ENCODE measurements around the gene CNPY4.

The CNPY4 gene

DNA sequence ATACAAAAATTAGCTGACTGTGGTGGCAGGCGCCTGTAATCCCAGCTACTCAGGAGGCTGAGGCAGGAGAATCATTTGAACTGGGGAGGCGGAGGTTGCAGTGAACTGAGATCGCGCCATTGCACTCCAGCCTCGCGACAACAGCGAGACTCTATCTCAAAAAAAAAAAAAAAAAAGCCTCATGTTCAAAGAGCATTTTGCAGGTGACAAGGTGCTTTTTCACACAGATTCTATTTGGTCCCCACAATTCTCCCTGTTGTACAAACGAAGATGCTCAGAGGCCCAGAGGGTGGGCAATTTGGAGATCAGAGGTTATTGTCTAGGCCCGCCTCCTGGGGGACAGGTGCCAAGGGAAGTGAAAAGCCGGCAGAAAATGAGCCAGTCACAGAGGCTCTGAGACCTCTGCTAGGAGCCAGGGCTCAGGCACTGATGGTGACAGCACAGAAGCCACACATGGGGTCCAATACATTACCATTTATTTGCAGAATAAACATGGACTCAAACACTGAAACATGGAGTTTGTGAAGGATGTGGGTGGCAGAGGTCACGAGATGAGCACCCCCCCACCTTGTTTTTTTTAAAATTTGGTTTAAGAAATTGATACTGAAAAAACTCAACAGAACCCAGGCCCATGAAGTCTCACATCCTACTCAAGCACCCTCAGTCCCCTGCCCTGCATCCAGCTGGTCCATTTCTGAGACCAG, 49.9 kb downstream of the CNPY4 start:
- no peak overlapping the region for H3K4me3 ChIP-seq (ENCODE audit: low read depth, low read length)
- no peak for DNase-seq (ENCODE audit: low read depth)

DNA sequence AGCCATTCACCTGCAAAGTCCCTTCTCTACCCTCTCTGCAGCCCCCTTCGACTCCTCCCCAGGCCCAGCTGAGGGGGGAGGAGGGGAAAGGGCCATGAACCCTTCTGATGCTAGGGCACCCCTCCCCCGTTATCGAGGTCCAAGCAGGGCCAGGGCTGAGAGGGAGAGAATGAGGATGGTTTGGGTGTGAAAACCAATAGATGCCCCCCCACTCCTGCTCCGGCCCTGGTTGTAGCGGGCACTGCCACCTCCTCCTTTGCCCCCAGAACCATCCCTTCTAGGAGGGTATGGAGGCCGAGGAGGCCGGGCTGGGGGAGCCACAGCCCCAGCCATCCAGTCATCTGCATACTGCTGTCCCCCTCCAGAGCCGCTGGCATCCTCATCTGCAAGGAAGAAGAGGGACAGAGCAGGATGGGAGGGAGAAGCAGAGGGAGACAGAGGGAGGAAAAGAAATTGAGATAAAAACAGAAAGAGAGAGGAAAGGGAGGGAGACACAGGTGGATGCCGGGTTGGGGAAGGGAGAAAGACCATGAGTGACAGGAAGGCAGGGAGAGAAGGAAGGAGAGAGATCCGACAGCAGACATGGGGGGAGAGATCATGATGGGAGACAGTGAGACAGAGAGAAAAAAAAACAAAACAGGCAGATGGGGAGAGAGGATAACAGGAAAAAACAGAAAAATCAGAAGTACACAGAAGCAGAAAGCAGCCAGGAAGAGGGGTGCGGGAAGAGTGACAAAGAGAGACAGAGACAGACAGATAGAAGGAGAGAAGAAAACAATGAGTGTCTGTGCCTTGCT, 50.9 kb downstream of the CNPY4 start:
- no peak overlapping the region for H3K4me3 ChIP-seq (ENCODE audit: low read depth, low read length)
- DNase-seq (ENCODE audit: low read depth), result no peak
- TF ChIP-seq, protein P1, sequence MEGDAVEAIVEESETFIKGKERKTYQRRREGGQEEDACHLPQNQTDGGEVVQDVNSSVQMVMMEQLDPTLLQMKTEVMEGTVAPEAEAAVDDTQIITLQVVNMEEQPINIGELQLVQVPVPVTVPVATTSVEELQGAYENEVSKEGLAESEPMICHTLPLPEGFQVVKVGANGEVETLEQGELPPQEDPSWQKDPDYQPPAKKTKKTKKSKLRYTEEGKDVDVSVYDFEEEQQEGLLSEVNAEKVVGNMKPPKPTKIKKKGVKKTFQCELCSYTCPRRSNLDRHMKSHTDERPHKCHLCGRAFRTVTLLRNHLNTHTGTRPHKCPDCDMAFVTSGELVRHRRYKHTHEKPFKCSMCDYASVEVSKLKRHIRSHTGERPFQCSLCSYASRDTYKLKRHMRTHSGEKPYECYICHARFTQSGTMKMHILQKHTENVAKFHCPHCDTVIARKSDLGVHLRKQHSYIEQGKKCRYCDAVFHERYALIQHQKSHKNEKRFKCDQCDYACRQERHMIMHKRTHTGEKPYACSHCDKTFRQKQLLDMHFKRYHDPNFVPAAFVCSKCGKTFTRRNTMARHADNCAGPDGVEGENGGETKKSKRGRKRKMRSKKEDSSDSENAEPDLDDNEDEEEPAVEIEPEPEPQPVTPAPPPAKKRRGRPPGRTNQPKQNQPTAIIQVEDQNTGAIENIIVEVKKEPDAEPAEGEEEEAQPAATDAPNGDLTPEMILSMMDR (IDR thresholded peaks at IDR 0.05; ENCODE audit: insufficient read depth, low read depth, low read length, missing control alignments), result no peak

More for the DNA sequence above, 49.9 kb downstream of the CNPY4 start:
- TF ChIP-seq, protein P1 (IDR thresholded peaks at IDR 0.05; ENCODE audit: insufficient read depth, low read depth, low read length, missing control alignments), result no peak

DNA sequence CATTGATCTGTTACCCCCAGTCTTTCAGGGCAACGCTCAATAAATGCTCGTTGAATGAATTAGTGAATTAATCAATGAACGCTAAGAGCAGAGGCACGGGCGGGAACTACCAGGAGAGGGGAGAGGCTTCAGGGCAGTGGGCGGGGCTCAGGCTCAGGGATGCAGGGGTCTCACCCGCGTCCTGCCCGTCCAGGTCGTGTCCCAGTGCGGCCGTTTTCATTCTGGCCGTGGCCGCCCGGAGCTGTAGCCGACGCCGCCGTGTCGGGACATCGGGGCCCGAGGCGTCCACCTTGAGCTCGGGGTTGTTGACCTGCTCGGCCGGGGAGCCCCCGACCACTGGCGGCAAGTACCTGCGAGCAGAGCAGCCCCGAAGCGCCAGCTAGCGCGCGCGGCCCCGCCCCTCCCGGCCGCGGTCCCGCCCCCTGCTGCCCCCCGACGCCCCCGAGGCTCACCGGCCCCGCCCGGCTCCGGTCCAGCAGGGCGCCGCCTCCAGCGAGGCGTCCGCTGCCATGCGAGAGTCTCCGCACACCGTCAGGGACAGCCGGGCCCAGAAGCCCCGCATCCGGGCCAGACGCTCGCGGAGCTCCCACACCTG, 51.8 kb downstream of the CNPY4 start:
- no peak overlapping the region for H3K4me3 ChIP-seq (ENCODE audit: low read depth, low read length)
- TF ChIP-seq, protein P1 (IDR thresholded peaks at IDR 0.05; ENCODE audit: insufficient read depth, low read depth, low read length, missing control alignments), result no peak
- DNase-seq (ENCODE audit: low read depth), result no peak

DNA sequence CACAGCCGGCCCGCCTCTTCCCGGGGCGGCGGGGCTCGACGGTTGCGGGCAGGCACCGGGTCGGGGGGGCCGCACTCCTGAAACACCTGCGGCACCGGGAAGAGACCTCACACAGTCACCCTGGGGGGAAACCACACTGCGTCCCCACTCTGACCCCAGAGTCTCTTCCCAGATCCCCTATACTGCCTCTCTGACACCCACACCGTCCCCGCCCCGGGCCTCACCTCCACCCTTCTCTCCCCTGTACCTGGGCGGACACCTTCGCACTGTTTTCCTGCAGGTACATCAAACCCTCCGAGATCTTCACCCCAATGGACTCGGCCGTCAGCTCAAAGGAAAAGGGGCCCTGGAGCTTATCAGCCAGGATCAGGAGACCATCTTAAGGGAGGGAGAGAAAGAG, 52.4 kb downstream of the CNPY4 start:
- TF ChIP-seq, protein P1 (IDR thresholded peaks at IDR 0.05; ENCODE audit: insufficient read depth, low read depth, low read length, missing control alignments), result no peak
- H3K4me3 ChIP-seq (ENCODE audit: low read depth, low read length), result no peak overlapping the region
- DNase-seq (ENCODE audit: low read depth), result no peak

DNA sequence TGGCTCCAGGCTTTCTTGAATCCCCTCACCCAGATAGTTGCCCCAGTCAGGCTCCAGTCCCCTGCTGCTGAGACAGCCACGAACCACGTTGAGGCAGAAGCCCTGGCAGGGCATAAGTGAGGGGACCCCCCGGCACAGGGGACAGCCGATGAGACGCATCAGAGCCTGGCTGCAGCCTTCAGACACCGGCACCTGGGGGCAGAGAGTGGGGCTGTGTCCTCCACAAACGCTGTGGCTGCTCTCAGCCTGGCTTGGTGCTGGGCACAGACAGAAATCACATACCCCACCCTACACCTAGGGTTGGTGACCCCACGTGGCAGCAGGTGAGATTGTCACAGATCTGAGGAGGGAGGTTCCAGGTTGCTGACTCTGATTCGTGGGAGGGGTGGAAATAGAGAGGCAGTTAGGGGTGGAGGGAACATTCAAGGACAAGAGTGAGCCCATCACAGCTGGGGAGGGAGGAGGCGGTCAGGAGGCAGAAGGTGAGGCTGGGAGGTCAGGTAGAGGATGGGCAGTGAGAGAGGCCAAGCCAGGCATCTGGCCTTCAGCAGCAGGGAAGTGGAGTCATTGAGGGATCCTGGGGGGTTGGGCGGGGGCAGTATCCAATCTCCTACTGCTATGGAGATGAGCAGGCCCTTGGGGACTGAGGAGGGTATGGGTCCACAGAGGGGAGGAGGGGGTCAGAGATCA, 54.5 kb downstream of the CNPY4 start:
- no peak for DNase-seq (ENCODE audit: low read depth)
- no peak overlapping the region for H3K4me3 ChIP-seq (ENCODE audit: low read depth, low read length)
- TF ChIP-seq, protein P1 (IDR thresholded peaks at IDR 0.05; ENCODE audit: insufficient read depth, low read depth, low read length, missing control alignments), result no peak

DNA sequence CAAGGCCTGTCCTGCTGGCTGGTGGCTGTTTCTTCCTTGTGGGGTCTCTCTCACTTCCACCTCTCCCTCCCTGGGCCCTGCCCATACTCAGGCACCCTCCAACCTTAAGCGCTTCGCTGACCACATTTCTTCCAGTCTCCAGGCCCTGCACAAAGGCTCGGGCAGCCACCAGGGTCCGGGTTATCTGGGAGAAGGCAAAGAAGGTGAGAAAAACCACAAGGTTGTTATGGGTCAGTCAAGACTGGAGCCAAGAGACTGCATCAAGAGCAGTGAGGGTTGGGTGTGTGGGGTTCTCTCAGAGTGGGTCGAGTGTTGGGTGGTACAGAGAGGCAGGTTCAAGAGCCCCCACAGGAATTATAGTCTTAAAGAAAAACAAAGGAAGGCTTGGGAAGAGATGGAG, 55.1 kb downstream of the CNPY4 start:
- DNase-seq (ENCODE audit: low read depth), result no peak
- TF ChIP-seq, protein P1 (IDR thresholded peaks at IDR 0.05; ENCODE audit: insufficient read depth, low read depth, low read length, missing control alignments), result no peak
- no peak overlapping the region for H3K4me3 ChIP-seq (ENCODE audit: low read depth, low read length)
